Panc1 (cell line): ENCODE results near the gene SCYL2. TPM values are rescaled to one million over a fixed set of nuclear protein-coding genes. Genes with fewer than 3 reads are reported as not detected.
"Not testable (repeated sequence)": the region's sequence is repeated elsewhere in the genome, so short reads cannot be mapped to it uniquely, and the experiment has no call there.

ENCODE experiments used
- ATAC-seq: fragments of 200-7000 bp; cut with Tn5 transposase; 2 replicates; pipeline ENCODE4 v1.9.1; 2020; ENCODE audit warnings: mild to moderate bottlenecking, moderate library complexity
- BruUV-seq: library from RNA; stranded (reverse); fragments of 400-500 nt; replicated peaks from 2 replicates; lab custom pipeline; 2021; lab: Mats Ljungman, UMichigan
- CTCF ChIA-PET: fragments of 300-600 bp; sonication (Branson Sonifier 250); formaldehyde crosslinking; loops from one replicate; lab custom pipeline; 2022; ENCODE audit warnings: antibody characterized with exemption; lab: Charles Lee
- POLR2A ChIA-PET: fragments of 300-600 bp; sonication (Branson Sonifier 250); formaldehyde crosslinking; loops from one replicate; lab custom pipeline; 2022; ENCODE audit warnings: antibody characterized with exemption; lab: Charles Lee
- DNase-seq: peaks from one replicate; pipeline ENCODE4 v3.0.0-alpha.2; 2010; ENCODE audit warnings: low read depth, low spot score
- H3K27ac ChIP-seq: 2 replicates; pipeline ENCODE4 v1.5.1; 2011; ENCODE audit warnings: mild to moderate bottlenecking, low read length, inconsistent platforms
- H3K27me3 ChIP-seq: fragments of 200-500 bp; sonication (Bioruptor generic); 2 replicates; pipeline ENCODE4 v1.6.0; 2014; ENCODE audit warnings: low read length, inconsistent platforms; ENCODE audit not compliant: control insufficient read depth, insufficient read depth
- H3K36me3 ChIP-seq: fragments of 200-500 bp; sonication (Bioruptor generic); 2 replicates; pipeline ENCODE4 v1.5.1; 2014; ENCODE audit warnings: inconsistent platforms, mild to moderate bottlenecking, low read length, moderate library complexity; ENCODE audit not compliant: control insufficient read depth, insufficient read depth
- H3K4me1 ChIP-seq: 2 replicates; pipeline ENCODE4 v1.5.1; 2011; ENCODE audit warnings: inconsistent platforms, mild to moderate bottlenecking, low read length, moderate library complexity; ENCODE audit not compliant: control insufficient read depth, insufficient read depth
- H3K4me3 ChIP-seq, 2 experiments: 2 replicates each; pipeline ENCODE4 v1.5.1; 2011 to 2012; ENCODE audit warnings: low read depth in 2 of 2, low read length in 2 of 2, mild to moderate bottlenecking in 2 of 2, inconsistent platforms in 1 of 2, moderate library complexity in 1 of 2
- H3K9me3 ChIP-seq: fragments of 200-500 bp; sonication (Bioruptor generic); 2 replicates; pipeline ENCODE4 v1.5.1; 2014; ENCODE audit warnings: low read depth, mild to moderate bottlenecking, inconsistent platforms, low read length, moderate library complexity; ENCODE audit not compliant: control insufficient read depth, insufficient read depth
- CTCF ChIP-seq: fragments of 450-650 bp; IDR thresholded peaks from 2 replicates; pipeline ENCODE4 v1.5.1; 2017; ENCODE audit warnings: mild to moderate bottlenecking
- POLR2AphosphoS5 ChIP-seq: IDR thresholded peaks from 2 replicates; pipeline ENCODE4 v1.6.1; 2012; ENCODE audit warnings: mild to moderate bottlenecking, low read depth, low read length, moderate library complexity
- REST ChIP-seq, 2 experiments: IDR thresholded peaks; 2 replicates each; pipeline ENCODE4 v1.6.1; 2011 to 2012; ENCODE audit warnings: low read depth in 2 of 2, control low read depth in 1 of 2, low read length in 1 of 2, mild to moderate bottlenecking in 1 of 2, moderate library complexity in 1 of 2; ENCODE audit not compliant: insufficient read depth in 1 of 2
- SIN3A ChIP-seq: IDR thresholded peaks from 2 replicates; pipeline ENCODE4 v1.6.1; 2012; ENCODE audit warnings: low read depth, mild to moderate bottlenecking, low read length, moderate library complexity, borderline replicate concordance; ENCODE audit not compliant: insufficient read depth
- TCF7L2 ChIP-seq: IDR thresholded peaks from 2 replicates; pipeline ENCODE4 v1.6.1; 2011; ENCODE audit warnings: mild to moderate bottlenecking, low read depth, low read length, inconsistent platforms
- in situ Hi-C: cut with HindIII; loops from 2 replicates; pipeline ENCODE4 v1.10.0; 2016; ENCODE audit warnings: low sequenced_read_pairs, low pct_unique_long_range_greater_than_20kb
- intact Hi-C: fragments of 100-400 bp; cut with micrococcal nuclease; formaldehyde crosslinking; loops from one replicate; pipeline ENCODE4 v1.10.0; 2022; ENCODE audit not compliant: unreplicated experiment
- total RNA-seq: library from RNA; stranded (reverse); gene quantifications from one replicate; pipeline ENCODE4 v1.2.1, GENCODE V29; 2021; ENCODE audit not compliant: unreplicated experiment

Gene SCYL2
- total RNA-seq, 1 experiment from 2014 or later: 45.3 TPM

GRCh38 chr12:100221523-100221922, 45.5 kb upstream of the SCYL2 start:
- ATAC-seq: no peak
- no peak overlapping the region for H3K4me3 ChIP-seq
- no peaks in the 10 kb centered on the region for H3K4me1 ChIP-seq
- ChIA-PET CTCF (no interaction called here), POLR2A (no interaction called here)
- no peaks in the 10 kb centered on the region for H3K27me3 ChIP-seq
- TF ChIP-seq SIN3A: no peak
- no peak for TF ChIP-seq TCF7L2
- TF ChIP-seq REST (IDR thresholded peaks at IDR 0.05; ENCODE audit: insufficient read depth in 1 of 2, low read depth in 2 of 2, low read length in 1 of 2): no peak
- no peak for TF ChIP-seq POLR2AphosphoS5
- no peak for TF ChIP-seq CTCF
- H3K9me3 ChIP-seq: no peaks in the 10 kb centered on the region
- DNase-seq: no peak
- no TSS peak for BruUV-seq
- in situ Hi-C loops: no loop called here
- intact Hi-C loops: no loop called here
- no peak overlapping the region for H3K27ac ChIP-seq
- peaks cover 14% of the 10 kb centered on the region for H3K36me3 ChIP-seq

DNA sequence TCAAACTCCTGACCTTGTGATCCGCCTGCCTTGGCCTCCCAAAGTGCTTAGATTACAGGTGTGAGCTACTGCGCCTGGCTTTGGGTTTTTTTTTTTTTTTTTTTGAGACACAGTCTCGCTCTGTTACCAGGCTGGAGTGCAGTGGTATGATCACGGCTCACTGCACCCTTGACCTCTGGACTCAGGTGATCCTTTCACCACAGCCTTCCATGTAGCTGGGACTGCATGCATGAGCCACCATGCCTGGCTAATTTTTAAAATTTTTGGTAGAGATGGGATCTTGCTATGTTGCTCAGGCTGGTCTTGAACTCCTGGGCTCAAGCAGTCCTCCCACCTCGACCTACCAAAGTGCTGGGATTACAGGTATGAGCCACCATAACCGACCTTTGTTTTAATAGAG, 44.8 kb upstream of the SCYL2 start:
- H3K9me3 ChIP-seq, DNase-seq, H3K4me3 ChIP-seq, intact Hi-C loops, H3K27ac ChIP-seq, BruUV-seq, H3K27me3 ChIP-seq, ATAC-seq, POLR2A ChIA-PET, CTCF ChIA-PET, H3K4me1 ChIP-seq, in situ Hi-C loops: not testable (repeated sequence)
- peaks cover 12% of the 10 kb centered on the region for H3K36me3 ChIP-seq

DNA sequence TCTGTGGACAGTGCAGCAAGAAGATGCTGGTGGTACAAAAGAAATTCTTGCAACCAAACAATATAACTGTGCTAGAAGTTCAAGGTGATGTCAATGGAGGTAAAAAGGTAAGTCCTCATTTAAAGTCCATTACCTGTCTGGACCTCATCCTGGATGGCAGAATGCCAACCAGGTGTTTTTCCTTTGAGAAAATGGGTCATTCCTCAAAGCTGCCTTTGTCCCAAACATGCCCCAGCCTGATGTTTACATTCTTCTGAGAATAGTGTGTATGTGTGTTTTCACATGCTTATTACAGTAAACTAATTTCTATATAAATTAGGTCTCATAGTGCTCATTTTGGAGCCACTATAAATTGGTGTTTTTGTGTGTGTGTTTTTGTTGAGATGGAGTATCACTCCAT, 41.5 kb upstream of the SCYL2 start:
- no peaks in the 10 kb centered on the region for H3K36me3 ChIP-seq
- intact Hi-C loops (no loop called here), in situ Hi-C loops (no loop called here)
- H3K27ac ChIP-seq: no peak overlapping the region
- DNase-seq: no peak
- ATAC-seq: no peak
- H3K9me3 ChIP-seq: no peaks in the 10 kb centered on the region
- no peaks in the 10 kb centered on the region for H3K27me3 ChIP-seq
- no TSS peak for BruUV-seq
- no peak overlapping the region for H3K4me3 ChIP-seq
- H3K4me1 ChIP-seq: no peaks in the 10 kb centered on the region
- ChIA-PET CTCF (no interaction called here), POLR2A (no interaction called here)
- TF ChIP-seq TCF7L2: no peak
- no peak for TF ChIP-seq POLR2AphosphoS5
- no peak for TF ChIP-seq CTCF
- TF ChIP-seq SIN3A: no peak
- TF ChIP-seq REST (IDR thresholded peaks at IDR 0.05; ENCODE audit: insufficient read depth in 1 of 2, low read depth in 2 of 2, low read length in 1 of 2): no peak
